HFF-Myc (cell line): Measurements from ENCODE around the gene TSPAN14.

ENCODE experiments used
- DNase-seq: peaks from one replicate; pipeline ENCODE4 v3.0.0-alpha.2; 2011; ENCODE audit warnings: low read depth; ENCODE audit errors: extremely low read depth
- H3K4me3 ChIP-seq: replicated peaks from 2 replicates; pipeline ENCODE4 v1.5.1; 2011; ENCODE audit warnings: low read depth, mild to moderate bottlenecking, control low read depth, low read length
- TF ChIP-seq, protein P1 (sequence below): IDR thresholded peaks from 2 replicates; pipeline ENCODE4 v1.5.1; 2012; ENCODE audit warnings: mild to moderate bottlenecking, low read depth, low read length, control low read depth; ENCODE audit errors: missing control alignments

The TSPAN14 gene

DNA sequence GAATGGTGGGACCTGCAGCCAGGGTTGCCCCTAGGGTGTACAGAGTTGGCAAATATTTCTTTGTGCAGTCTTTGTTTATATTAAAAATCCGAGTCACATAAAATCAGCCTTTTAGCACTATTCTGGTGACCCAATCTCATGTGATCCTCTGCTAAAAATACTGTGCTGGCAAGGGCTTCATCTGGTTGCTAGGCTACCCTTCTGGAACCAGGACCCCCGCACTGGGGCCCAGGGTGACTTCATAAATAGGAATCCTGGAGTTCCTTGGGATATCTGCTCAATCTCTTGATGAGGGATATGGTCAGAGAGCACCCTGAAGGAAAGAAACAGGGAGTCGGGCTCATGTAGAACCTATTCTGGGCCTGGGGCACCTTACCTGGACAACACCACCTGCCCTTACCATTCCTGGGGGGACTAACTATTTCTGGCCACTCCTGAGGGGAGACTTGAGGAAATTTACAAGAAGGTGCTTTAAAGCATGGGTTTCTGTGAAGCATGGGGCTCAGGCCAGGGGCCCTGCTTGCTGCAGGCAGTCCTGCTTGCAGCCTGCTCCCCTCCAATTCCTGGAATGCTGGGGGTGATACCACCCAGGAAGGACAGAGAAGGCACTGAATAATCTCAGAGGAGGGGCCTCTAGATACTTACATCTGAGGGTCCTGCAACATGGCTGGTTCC lies 128.3 kb downstream of the TSPAN14 start:
- TF ChIP-seq, protein P1, sequence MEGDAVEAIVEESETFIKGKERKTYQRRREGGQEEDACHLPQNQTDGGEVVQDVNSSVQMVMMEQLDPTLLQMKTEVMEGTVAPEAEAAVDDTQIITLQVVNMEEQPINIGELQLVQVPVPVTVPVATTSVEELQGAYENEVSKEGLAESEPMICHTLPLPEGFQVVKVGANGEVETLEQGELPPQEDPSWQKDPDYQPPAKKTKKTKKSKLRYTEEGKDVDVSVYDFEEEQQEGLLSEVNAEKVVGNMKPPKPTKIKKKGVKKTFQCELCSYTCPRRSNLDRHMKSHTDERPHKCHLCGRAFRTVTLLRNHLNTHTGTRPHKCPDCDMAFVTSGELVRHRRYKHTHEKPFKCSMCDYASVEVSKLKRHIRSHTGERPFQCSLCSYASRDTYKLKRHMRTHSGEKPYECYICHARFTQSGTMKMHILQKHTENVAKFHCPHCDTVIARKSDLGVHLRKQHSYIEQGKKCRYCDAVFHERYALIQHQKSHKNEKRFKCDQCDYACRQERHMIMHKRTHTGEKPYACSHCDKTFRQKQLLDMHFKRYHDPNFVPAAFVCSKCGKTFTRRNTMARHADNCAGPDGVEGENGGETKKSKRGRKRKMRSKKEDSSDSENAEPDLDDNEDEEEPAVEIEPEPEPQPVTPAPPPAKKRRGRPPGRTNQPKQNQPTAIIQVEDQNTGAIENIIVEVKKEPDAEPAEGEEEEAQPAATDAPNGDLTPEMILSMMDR, result no peak
- no peak for DNase-seq
- H3K4me3 ChIP-seq, result no peak overlapping the region
